Measurements from ENCODE around the gene CDCA4. TPM values are rescaled to one million over a fixed set of nuclear protein-coding genes. Genes with fewer than 3 reads are reported as not detected.

CDCA4 gene
- total and polyA plus RNA-seq, 2 donors (not counting 3 experiments of a cell fraction or from before 2014, with no cell fraction given), result 29.9 to 44.5 TPM

DNA sequence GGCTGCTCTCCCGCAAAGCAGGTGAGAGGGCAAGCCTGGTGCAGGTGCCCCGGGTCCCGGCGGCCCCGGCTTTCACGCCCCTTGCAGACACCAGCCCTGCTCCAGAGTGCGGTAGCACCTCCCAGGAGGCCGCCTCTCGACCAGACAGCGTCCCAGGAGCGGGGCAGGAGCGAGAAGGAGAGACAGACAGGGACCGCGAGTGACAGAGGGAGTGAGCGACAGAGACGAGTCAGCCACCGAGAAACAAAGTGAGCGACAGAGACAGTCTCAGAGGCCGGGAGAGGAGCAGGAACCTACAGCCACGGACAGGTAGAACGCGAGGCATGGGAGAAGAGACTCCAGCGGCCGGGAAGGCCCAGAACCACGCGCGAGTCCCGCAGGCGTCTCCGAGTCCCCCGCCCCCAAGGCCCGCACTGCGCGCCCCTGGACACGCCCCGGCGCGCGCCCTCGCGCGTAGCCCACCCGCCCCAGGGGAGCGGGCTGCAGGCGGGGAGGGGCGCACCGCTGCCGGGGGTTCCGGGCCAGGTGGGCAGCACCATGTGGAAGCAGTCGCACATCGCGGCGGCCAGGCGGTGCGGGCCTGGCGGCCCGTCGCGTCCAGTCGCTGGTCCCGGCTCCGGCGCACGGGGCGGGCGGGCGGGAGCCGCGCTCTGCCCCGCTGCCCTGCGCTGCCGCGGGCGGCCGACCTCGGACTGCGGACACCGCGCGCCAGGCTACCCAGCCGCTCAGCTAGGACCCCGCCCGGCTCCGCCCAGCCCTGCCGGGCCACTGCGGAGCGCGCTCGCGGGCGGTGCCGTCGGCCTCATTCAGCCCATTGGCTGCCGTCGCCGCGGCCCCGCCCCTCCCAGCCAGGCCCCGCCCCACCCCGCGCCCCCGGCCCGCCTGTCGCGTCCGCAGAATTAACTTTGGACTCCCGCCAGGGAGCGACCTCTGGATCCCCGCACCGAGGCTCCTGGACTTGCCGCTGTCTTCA, 42.9 kb downstream of the CDCA4 start, which contains the start of gene AHNAK2:
Gene AHNAK2 (minus strand): TSS at position 694 of the 973 bp plus-strand sequence. CDS start 137 bp downstream, at position 557.
- H3K27me3 ChIP-seq (ENCODE audit: control insufficient read depth in 2 of 2, insufficient read depth in 2 of 2, low read length in 2 of 2), result no peaks in the 10 kb centered on the region
- DNase-seq (ENCODE audit: low read depth, low spot score) (peak; percentile 68), FAIRE-seq (peak; percentile 63)
- no peaks in the 10 kb centered on the region for H3K79me2 ChIP-seq (ENCODE audit: control insufficient read depth, insufficient read depth, low read length)
- H4K20me1 ChIP-seq (replicated peaks; ENCODE audit: control insufficient read depth, extremely low read depth, insufficient read depth, low read length), result no peaks in the 10 kb centered on the region
- dilution Hi-C loops (cut with MboI; ENCODE audit: extremely low pct_ligation_motif_present, low sequenced_read_pairs) (no loop called here), intact Hi-C loops (cut with micrococcal nuclease) (loop anchor here (2.0 to 10.0 kb wide), 3 partner anchors 113 to 324 kb away; partner anchors contain the start of gene BRF1)
- no peaks in the 10 kb centered on the region for H3K9me3 ChIP-seq (replicated peaks; ENCODE audit: control insufficient read depth, insufficient read depth, low read length)
- H3K9me1 ChIP-seq (replicated peaks; ENCODE audit: control insufficient read depth, extremely low read depth, insufficient read depth, low read length), result no peaks in the 10 kb centered on the region
- H3K4me3 ChIP-seq (replicated peaks in 1 of 3; ENCODE audit: insufficient read depth in 1 of 3, low read depth in 1 of 3, low read length in 3 of 3), result peak within 1 kb of the TSS in 2 of 3 experiments; percentile 29 to 41
- H3K4me1 ChIP-seq (ENCODE audit: control insufficient read depth, extremely low read depth, insufficient read depth, low read length), result peaks cover 24% of the 10 kb centered on the region
- TF ChIP-seq POLR2A (IDR thresholded peaks at IDR 0.05; ENCODE audit: low read depth, low read length) (peak; percentile 39), POLR2AphosphoS5 (IDR thresholded peaks at IDR 0.05; ENCODE audit: insufficient read depth, low read depth, low read length) (peak; percentile 78), CTCF (IDR thresholded peaks at IDR 0.05; ENCODE audit: extremely low read depth in 1 of 2, insufficient read depth in 1 of 2, low read depth in 1 of 2, low read length in 2 of 2) (no peak), FOS (IDR thresholded peaks at IDR 0.05; ENCODE audit: borderline replicate concordance, insufficient read depth, low read length) (no peak), MAX (IDR thresholded peaks at IDR 0.05; ENCODE audit: insufficient read depth, insufficient read length) (no peak), EZH2 (IDR thresholded peaks at IDR 0.05; ENCODE audit: borderline replicate concordance, low read depth, low read length, severe bottlenecking) (no peak), GATA2 (IDR thresholded peaks at IDR 0.05; ENCODE audit: insufficient read depth, insufficient read length, low read depth, low read length) (no peak), MYC (IDR thresholded peaks at IDR 0.05; ENCODE audit: low read depth, low read length) (no peak)
- H3K36me3 ChIP-seq (ENCODE audit: control insufficient read depth in 2 of 2, extremely low read depth in 1 of 2, insufficient read depth in 2 of 2, low read length in 2 of 2), result no peaks in the 10 kb centered on the region
- BruUV-seq (replicated peaks), result no TSS peak
- POLR2A ChIA-PET, result interaction anchor here (0.6 kb wide), 1 partner anchor 54 kb away, joined by 6 read pairs; no protein-coding TSS in a partner anchor
- CTCF ChIA-PET, result interaction anchor here (1.7 to 4.7 kb wide), 3 partner anchors 68 to 109 kb away, joined by 4 to 97 read pairs (median 14); no protein-coding TSS in a partner anchor
- H3K9ac ChIP-seq (replicated peaks; ENCODE audit: extremely low read depth, insufficient read depth, low read length), result no peak within 1 kb of the TSS
- peak within 1 kb of the TSS; percentile 68 for H2AFZ ChIP-seq (ENCODE audit: low read depth, low read length)
- no peak within 1 kb of the TSS for H3K27ac ChIP-seq (ENCODE audit: insufficient read depth, low read depth, low read length)
- H3K4me2 ChIP-seq (ENCODE audit: insufficient read depth, low read length), result peak within 1 kb of the TSS; percentile 65
